ENCODE data around the gene EIF3K. TPM values are rescaled to one million over a fixed set of nuclear protein-coding genes. Genes with fewer than 3 reads are reported as not detected.
"Not testable (repeated sequence)": the region's sequence is repeated elsewhere in the genome, so short reads cannot be mapped to it uniquely, and the experiment has no call there.

EIF3K gene
- total RNA-seq, 1 donor from 2014 or later: 314 TPM

DNA sequence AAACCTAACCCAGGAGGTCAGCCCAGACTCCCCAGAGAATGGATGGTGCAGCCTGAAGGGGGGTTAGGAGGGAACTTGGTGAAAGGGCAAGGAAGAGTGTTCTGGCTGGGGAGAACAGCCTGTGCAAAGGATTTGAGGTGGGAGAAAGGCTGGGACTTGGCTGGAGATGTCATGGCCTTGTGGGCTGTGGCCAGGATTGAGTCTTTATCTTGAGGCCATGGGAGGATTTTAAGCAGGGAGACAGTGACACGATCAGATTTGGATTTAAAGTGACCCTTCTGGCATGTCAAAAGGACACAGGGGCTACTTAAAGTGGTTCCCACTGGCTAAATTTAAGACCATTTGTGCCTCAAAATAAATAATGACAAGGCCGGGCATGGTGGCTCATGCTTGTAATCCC lies 30.9 kb upstream of the EIF3K start:
- no peak overlapping the region for H3K9ac ChIP-seq (ENCODE audit: low read depth in 1 of 3, low read length in 3 of 3)
- H3K9me3 ChIP-seq (ENCODE audit: control insufficient read depth in 3 of 3, low read length in 3 of 3): no peaks in the 10 kb centered on the region
- H3K4me3 ChIP-seq (ENCODE audit: low read length in 3 of 3): no peak overlapping the region
- H3K36me3 ChIP-seq (ENCODE audit: control insufficient read depth in 3 of 3, insufficient read depth in 3 of 3, low read length in 3 of 3): peaks cover 45 to 51% (median 46%) of the 10 kb centered on the region in 3 donors
- no peaks in the 10 kb centered on the region for H3K4me1 ChIP-seq (ENCODE audit: control insufficient read depth in 3 of 3, insufficient read depth in 3 of 3, low read length in 3 of 3)
- H3K27me3 ChIP-seq (ENCODE audit: control insufficient read depth in 3 of 3, insufficient read depth in 3 of 3, low read length in 3 of 3): no peaks in the 10 kb centered on the region
- no peak overlapping the region for H3K27ac ChIP-seq (ENCODE audit: low read depth, low read length)

GRCh38 chr19:38592940-38593339 lies 26.0 kb upstream of the EIF3K start:
- Histone ChIP-seq H3K9ac (ENCODE audit: low read depth in 1 of 3, low read length in 3 of 3) (no peak overlapping the region), H3K27ac (ENCODE audit: low read depth, low read length) (no peak overlapping the region), H3K4me3 (ENCODE audit: low read length in 3 of 3) (no peak overlapping the region), H3K4me1 (ENCODE audit: control insufficient read depth in 3 of 3, insufficient read depth in 3 of 3, low read length in 3 of 3) (peaks cover 0 to 3% (median 3%) of the 10 kb centered on the region in 3 donors), H3K36me3 (ENCODE audit: control insufficient read depth in 3 of 3, insufficient read depth in 3 of 3, low read length in 3 of 3) (peaks cover 5 to 13% (median 11%) of the 10 kb centered on the region in 3 donors), H3K9me3 (ENCODE audit: control insufficient read depth in 3 of 3, low read length in 3 of 3) (no peaks in the 10 kb centered on the region), H3K27me3 (ENCODE audit: control insufficient read depth in 3 of 3, insufficient read depth in 3 of 3, low read length in 3 of 3) (no peaks in the 10 kb centered on the region)

DNA sequence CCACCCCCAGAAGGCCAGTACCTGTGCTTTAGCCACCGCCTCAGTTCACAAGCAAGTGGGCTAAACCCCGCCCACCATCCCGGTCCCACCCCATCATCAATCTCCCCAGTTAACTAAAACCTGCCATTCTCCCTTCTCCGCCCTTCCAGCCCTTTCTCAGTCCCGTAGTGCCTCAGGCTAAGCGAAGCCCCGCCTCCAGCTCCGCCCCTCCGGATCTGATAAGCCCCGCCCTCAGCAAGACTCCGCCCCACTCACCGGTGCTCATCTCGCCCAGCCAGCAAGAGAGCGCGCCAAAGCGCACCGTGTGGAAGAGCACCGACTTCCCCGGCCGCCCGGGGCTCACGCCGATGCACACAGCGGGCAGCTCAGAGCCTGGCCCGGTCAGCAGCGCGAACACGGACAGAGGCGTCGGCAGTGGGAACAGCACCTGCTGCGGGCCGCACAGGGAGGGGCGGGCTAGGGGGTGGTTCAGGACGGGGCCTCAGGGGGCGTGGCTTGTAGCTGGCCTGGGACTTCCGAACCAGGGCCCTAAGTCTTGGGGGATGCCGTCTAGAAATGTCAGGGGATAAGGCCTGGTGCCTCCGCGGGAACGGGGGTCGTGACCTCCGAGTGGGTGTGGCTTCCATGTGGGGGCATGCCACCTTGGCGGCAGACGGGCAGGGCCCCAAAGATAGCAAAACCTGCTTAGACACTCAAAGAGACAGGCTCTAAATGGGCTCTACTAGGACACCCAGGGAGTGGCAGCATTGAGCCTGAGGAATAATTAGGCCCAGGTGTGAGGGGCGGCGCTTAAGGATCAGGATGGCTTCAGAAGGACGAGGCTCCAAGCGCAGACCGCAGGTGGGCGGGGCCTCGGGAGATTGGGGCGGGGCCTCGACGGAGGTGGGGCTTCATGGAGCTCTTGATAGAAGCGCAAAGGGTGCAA lies 22.7 kb upstream of the EIF3K start:
- H3K4me3 ChIP-seq (ENCODE audit: low read length in 3 of 3): no peak overlapping the region
- H3K36me3 ChIP-seq (ENCODE audit: control insufficient read depth in 3 of 3, insufficient read depth in 3 of 3, low read length in 3 of 3): no peaks in the 10 kb centered on the region
- H3K27me3 ChIP-seq (ENCODE audit: control insufficient read depth in 3 of 3, insufficient read depth in 3 of 3, low read length in 3 of 3): no peaks in the 10 kb centered on the region
- no peaks in the 10 kb centered on the region for H3K9me3 ChIP-seq (ENCODE audit: control insufficient read depth in 3 of 3, low read length in 3 of 3)
- H3K4me1 ChIP-seq (ENCODE audit: control insufficient read depth in 3 of 3, insufficient read depth in 3 of 3, low read length in 3 of 3): peaks cover 0 to 3% (median 3%) of the 10 kb centered on the region in 3 donors
- no peak overlapping the region for H3K27ac ChIP-seq (ENCODE audit: low read depth, low read length)
- H3K9ac ChIP-seq (ENCODE audit: low read depth in 1 of 3, low read length in 3 of 3): no peak overlapping the region

DNA sequence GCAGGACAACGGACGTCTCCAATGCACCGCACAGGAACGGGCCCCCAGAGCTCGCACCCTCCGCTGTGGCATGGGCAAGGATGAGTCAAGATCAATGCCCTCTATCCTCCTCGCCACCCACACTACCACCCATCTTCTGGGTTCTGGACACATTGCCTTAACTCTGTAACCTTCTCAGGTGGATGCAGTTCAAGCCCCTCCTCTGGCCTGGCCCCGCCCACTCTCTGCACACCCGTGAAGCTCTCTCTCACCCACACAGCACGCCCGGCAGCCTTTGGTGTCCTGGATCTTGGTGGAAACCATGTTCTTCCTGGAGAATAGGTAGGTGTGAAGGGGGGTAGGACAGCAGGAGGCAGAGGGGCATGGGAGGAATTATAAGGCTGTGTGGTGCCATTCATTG lies 21.9 kb upstream of the EIF3K start:
- H3K27me3 ChIP-seq (ENCODE audit: control insufficient read depth in 3 of 3, insufficient read depth in 3 of 3, low read length in 3 of 3): no peaks in the 10 kb centered on the region
- H3K4me3 ChIP-seq (ENCODE audit: low read length in 3 of 3): no peak overlapping the region
- H3K4me1 ChIP-seq (ENCODE audit: control insufficient read depth in 3 of 3, insufficient read depth in 3 of 3, low read length in 3 of 3): peaks cover 0 to 3% (median 3%) of the 10 kb centered on the region in 3 donors
- no peak overlapping the region for H3K27ac ChIP-seq (ENCODE audit: low read depth, low read length)
- H3K36me3 ChIP-seq (ENCODE audit: control insufficient read depth in 3 of 3, insufficient read depth in 3 of 3, low read length in 3 of 3): no peaks in the 10 kb centered on the region
- no peak overlapping the region for H3K9ac ChIP-seq (ENCODE audit: low read depth in 1 of 3, low read length in 3 of 3)
- no peaks in the 10 kb centered on the region for H3K9me3 ChIP-seq (ENCODE audit: control insufficient read depth in 3 of 3, low read length in 3 of 3)

- Histone ChIP-seq H3K27me3 (ENCODE audit: control insufficient read depth in 3 of 3, insufficient read depth in 3 of 3, low read length in 3 of 3) (no peaks in the 10 kb centered on the region), H3K27ac (ENCODE audit: low read depth, low read length) (no peak overlapping the region), H3K4me3 (ENCODE audit: low read length in 3 of 3) (no peak overlapping the region), H3K4me1 (ENCODE audit: control insufficient read depth in 3 of 3, insufficient read depth in 3 of 3, low read length in 3 of 3) (peaks cover 0 to 3% (median 3%) of the 10 kb centered on the region in 3 donors), H3K36me3 (ENCODE audit: control insufficient read depth in 3 of 3, insufficient read depth in 3 of 3, low read length in 3 of 3) (no peaks in the 10 kb centered on the region), H3K9me3 (ENCODE audit: control insufficient read depth in 3 of 3, low read length in 3 of 3) (no peaks in the 10 kb centered on the region), H3K9ac (ENCODE audit: low read depth in 1 of 3, low read length in 3 of 3) (no peak overlapping the region)
These were observed 19.3 kb upstream of the EIF3K start for GRCh38 chr19:38599722-38600121.

- not testable (repeated sequence) for H3K4me3 ChIP-seq (ENCODE audit: low read length in 3 of 3); H3K27me3 ChIP-seq (ENCODE audit: control insufficient read depth in 3 of 3, insufficient read depth in 3 of 3, low read length in 3 of 3); H3K4me1 ChIP-seq (ENCODE audit: control insufficient read depth in 3 of 3, insufficient read depth in 3 of 3, low read length in 3 of 3); H3K27ac ChIP-seq (ENCODE audit: low read depth, low read length); H3K9me3 ChIP-seq (ENCODE audit: control insufficient read depth in 3 of 3, low read length in 3 of 3); H3K36me3 ChIP-seq (ENCODE audit: control insufficient read depth in 3 of 3, insufficient read depth in 3 of 3, low read length in 3 of 3); H3K9ac ChIP-seq (ENCODE audit: low read depth in 1 of 3, low read length in 3 of 3)
These were observed 16.1 kb upstream of the EIF3K start for GRCh38 chr19:38602856-38603255.

GRCh38 chr19:38606131-38606530 lies 12.9 kb upstream of the EIF3K start:
- Histone ChIP-seq H3K36me3 (ENCODE audit: control insufficient read depth in 3 of 3, insufficient read depth in 3 of 3, low read length in 3 of 3) (no peaks in the 10 kb centered on the region), H3K27me3 (ENCODE audit: control insufficient read depth in 3 of 3, insufficient read depth in 3 of 3, low read length in 3 of 3) (peaks cover 0 to 3% (median 0%) of the 10 kb centered on the region in 3 donors), H3K4me3 (ENCODE audit: low read length in 3 of 3) (no peak overlapping the region), H3K9me3 (ENCODE audit: control insufficient read depth in 3 of 3, low read length in 3 of 3) (no peaks in the 10 kb centered on the region), H3K27ac (ENCODE audit: low read depth, low read length) (no peak overlapping the region), H3K4me1 (ENCODE audit: control insufficient read depth in 3 of 3, insufficient read depth in 3 of 3, low read length in 3 of 3) (no peaks in the 10 kb centered on the region), H3K9ac (ENCODE audit: low read depth in 1 of 3, low read length in 3 of 3) (no peak overlapping the region)

DNA sequence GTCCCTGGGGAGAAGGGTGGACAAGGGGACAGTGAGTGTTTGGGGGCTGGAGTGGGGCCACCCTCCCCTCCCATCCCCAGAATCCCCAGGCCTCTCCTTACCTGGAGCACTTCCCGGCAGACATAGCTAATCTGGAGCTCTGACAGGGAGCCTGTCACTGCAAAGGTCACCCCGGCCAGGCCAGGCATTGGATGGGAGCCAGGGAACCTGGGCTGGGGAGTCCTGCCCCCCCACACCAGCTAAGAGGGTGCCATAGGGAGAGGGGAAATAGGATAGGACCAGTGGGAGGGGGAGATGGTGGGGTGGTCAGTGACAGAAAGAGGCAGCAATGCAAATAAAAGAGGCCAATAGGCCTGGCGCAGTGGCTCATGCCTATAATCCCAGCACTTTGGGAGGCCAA lies 4.7 kb upstream of the EIF3K start:
- Histone ChIP-seq H3K9me3 (ENCODE audit: control insufficient read depth in 3 of 3, low read length in 3 of 3) (no peaks in the 10 kb centered on the region), H3K4me1 (ENCODE audit: control insufficient read depth in 3 of 3, insufficient read depth in 3 of 3, low read length in 3 of 3) (peaks cover 8 to 16% (median 9%) of the 10 kb centered on the region in 3 donors), H3K27me3 (ENCODE audit: control insufficient read depth in 3 of 3, insufficient read depth in 3 of 3, low read length in 3 of 3) (no peaks in the 10 kb centered on the region), H3K9ac (ENCODE audit: low read depth in 1 of 3, low read length in 3 of 3) (no peak overlapping the region), H3K27ac (ENCODE audit: low read depth, low read length) (no peak overlapping the region), H3K36me3 (ENCODE audit: control insufficient read depth in 3 of 3, insufficient read depth in 3 of 3, low read length in 3 of 3) (peaks cover 0 to 2% (median 0%) of the 10 kb centered on the region in 3 donors), H3K4me3 (ENCODE audit: low read length in 3 of 3) (no peak overlapping the region)

GRCh38 chr19:38615007-38615581 lies 3.9 kb upstream of the EIF3K start:
- Histone ChIP-seq H3K27ac (ENCODE audit: low read depth, low read length) (no peak overlapping the region), H3K36me3 (ENCODE audit: control insufficient read depth in 3 of 3, insufficient read depth in 3 of 3, low read length in 3 of 3) (peaks cover under 1 to 6% (median under 1%) of the 10 kb centered on the region in 3 donors), H3K9ac (ENCODE audit: low read depth in 1 of 3, low read length in 3 of 3) (no peak overlapping the region), H3K9me3 (ENCODE audit: control insufficient read depth in 3 of 3, low read length in 3 of 3) (no peaks in the 10 kb centered on the region), H3K4me3 (ENCODE audit: low read length in 3 of 3) (no peak overlapping the region), H3K4me1 (ENCODE audit: control insufficient read depth in 3 of 3, insufficient read depth in 3 of 3, low read length in 3 of 3) (peaks cover 15 to 24% (median 16%) of the 10 kb centered on the region in 3 donors), H3K27me3 (ENCODE audit: control insufficient read depth in 3 of 3, insufficient read depth in 3 of 3, low read length in 3 of 3) (no peaks in the 10 kb centered on the region)

DNA sequence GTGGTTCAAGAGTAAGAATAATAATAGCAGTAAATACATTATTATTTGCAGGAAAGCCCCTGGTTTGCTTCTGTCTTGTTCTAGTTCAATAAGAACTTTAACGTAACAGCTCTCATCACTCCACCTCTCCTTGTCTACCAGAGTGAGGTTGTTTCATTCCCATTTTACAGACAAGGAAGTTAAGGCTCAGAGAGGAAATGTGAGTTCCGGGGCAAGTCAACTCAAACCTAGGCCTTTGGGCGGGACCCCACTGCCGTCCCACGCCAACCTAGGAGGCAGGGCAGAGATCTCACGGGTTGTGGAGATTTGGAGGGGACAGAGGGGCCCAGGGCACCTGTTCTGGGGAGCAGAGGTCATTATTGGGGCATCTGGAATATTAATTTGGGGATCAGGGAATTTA lies 2.7 kb upstream of the EIF3K start:
- Histone ChIP-seq H3K9me3 (ENCODE audit: control insufficient read depth in 3 of 3, low read length in 3 of 3) (no peaks in the 10 kb centered on the region), H3K4me1 (ENCODE audit: control insufficient read depth in 3 of 3, insufficient read depth in 3 of 3, low read length in 3 of 3) (peaks cover 19 to 30% (median 19%) of the 10 kb centered on the region in 3 donors), H3K9ac (ENCODE audit: low read depth in 1 of 3, low read length in 3 of 3) (no peak overlapping the region), H3K36me3 (ENCODE audit: control insufficient read depth in 3 of 3, insufficient read depth in 3 of 3, low read length in 3 of 3) (peaks cover 11 to 13% (median 12%) of the 10 kb centered on the region in 3 donors), H3K27ac (ENCODE audit: low read depth, low read length) (no peak overlapping the region), H3K27me3 (ENCODE audit: control insufficient read depth in 3 of 3, insufficient read depth in 3 of 3, low read length in 3 of 3) (no peaks in the 10 kb centered on the region), H3K4me3 (ENCODE audit: low read length in 3 of 3) (no peak overlapping the region)
